Stimulated activated naive B cell treated with anti-CD40 and anti-IgM and Interleukin-4, amounts not matched to agents 10 μg/mL and 1 μg/mL and 100 μg/mL, for 72 hours (primary cell): Measurements from ENCODE around the gene FURIN.
A peak's percentile ranks its signal among the peaks of the same experiment; 100 is the strongest.
"Not testable (repeated sequence)": the region's sequence is repeated elsewhere in the genome, so short reads cannot be mapped to it uniquely, and the experiment has no call there.

ENCODE experiments used
- ATAC-seq, 2 donors: fragments of 150-1000 bp; cut with Tn5 transposase; replicated peaks; 2 replicates each; pipeline ENCODE4 v1.10.0; 2021; ENCODE audit warnings: moderate library complexity in 1 of 2
- DNase-seq: peaks from one replicate; pipeline ENCODE4 v3.0.0; 2021
- H3K27ac Mint-ChIP-seq: one replicate; pipeline ENCODE4 v1.8.0; 2022; ENCODE audit warnings: mild to moderate bottlenecking, mixed read lengths
- H3K27me3 Mint-ChIP-seq, 2 donors: one replicate each; pipeline ENCODE4 v1.8.0; 2022; ENCODE audit warnings: mixed read lengths in 2 of 2
- H3K36me3 Mint-ChIP-seq, 2 donors: one replicate each; pipeline ENCODE4 v1.8.0; 2022; ENCODE audit warnings: mixed read lengths in 2 of 2, mild to moderate bottlenecking in 1 of 2
- H3K4me1 Mint-ChIP-seq, 2 donors: one replicate each; pipeline ENCODE4 v1.8.0; 2022; ENCODE audit warnings: mixed read lengths in 2 of 2, mild to moderate bottlenecking in 1 of 2
- H3K4me3 Mint-ChIP-seq, 2 donors: one replicate each; pipeline ENCODE4 v1.8.0; 2022; ENCODE audit warnings: mild to moderate bottlenecking in 2 of 2, mixed read lengths in 2 of 2, moderate library complexity in 1 of 2
- H3K9me3 Mint-ChIP-seq, 2 donors: one replicate each; pipeline ENCODE4 v1.8.0; 2022; ENCODE audit warnings: mixed read lengths in 2 of 2, mild to moderate bottlenecking in 1 of 2

Gene FURIN

GRCh38 chr15:90911906-90912769 lies 43.8 kb downstream of the FURIN start:
- no peak for ATAC-seq
- H3K9me3 Mint-ChIP-seq = no peaks in the 10 kb centered on the region
- H3K27me3 Mint-ChIP-seq = no peaks in the 10 kb centered on the region
- peaks cover 11 to 12% of the 10 kb centered on the region in 2 donors for H3K4me1 Mint-ChIP-seq
- no peak overlapping the region for H3K4me3 Mint-ChIP-seq
- no peak overlapping the region for H3K27ac Mint-ChIP-seq
- DNase-seq = no peak
- H3K36me3 Mint-ChIP-seq = peaks cover 65 to 75% of the 10 kb centered on the region in 2 donors

GRCh38 chr15:90912770-90913075 lies 44.3 kb downstream of the FURIN start:
- no peaks in the 10 kb centered on the region for H3K9me3 Mint-ChIP-seq
- H3K4me3 Mint-ChIP-seq = no peak overlapping the region
- peaks cover 11 to 12% of the 10 kb centered on the region in 2 donors for H3K4me1 Mint-ChIP-seq
- no peak for ATAC-seq
- no peaks in the 10 kb centered on the region for H3K27me3 Mint-ChIP-seq
- peaks cover 63 to 76% of the 10 kb centered on the region in 2 donors for H3K36me3 Mint-ChIP-seq
- peak overlapping the region; percentile 31 for H3K27ac Mint-ChIP-seq
- DNase-seq = no peak

GRCh38 chr15:90913398-90913944 lies 45.1 kb downstream of the FURIN start:
- Mint-ChIP-seq H3K27me3 (no peaks in the 10 kb centered on the region), H3K4me1 (peaks cover 11 to 12% of the 10 kb centered on the region in 2 donors), H3K27ac (no peak overlapping the region), H3K4me3 (no peak overlapping the region), H3K36me3 (peaks cover 66 to 80% of the 10 kb centered on the region in 2 donors), H3K9me3 (no peaks in the 10 kb centered on the region)
- no peak for ATAC-seq
- DNase-seq = no peak

GRCh38 chr15:90914305-90915080 lies 46.1 kb downstream of the FURIN start:
- no peak for ATAC-seq
- H3K4me1 Mint-ChIP-seq = peaks cover 11 to 12% of the 10 kb centered on the region in 2 donors
- H3K27ac Mint-ChIP-seq = no peak overlapping the region
- peaks cover 66 to 81% of the 10 kb centered on the region in 2 donors for H3K36me3 Mint-ChIP-seq
- no peak overlapping the region for H3K4me3 Mint-ChIP-seq
- H3K27me3 Mint-ChIP-seq = no peaks in the 10 kb centered on the region
- H3K9me3 Mint-ChIP-seq = no peaks in the 10 kb centered on the region
- no peak for DNase-seq

GRCh38 chr15:90915216-90915807 lies 46.9 kb downstream of the FURIN start:
- H3K9me3 Mint-ChIP-seq = no peaks in the 10 kb centered on the region

GRCh38 chr15:90915808-90916440 lies 47.5 kb downstream of the FURIN start:
- Mint-ChIP-seq H3K36me3 (peaks cover 58 to 78% of the 10 kb centered on the region in 2 donors), H3K27ac (peak overlapping the region; percentile 75), H3K9me3 (no peaks in the 10 kb centered on the region), H3K4me3 (peak overlapping the region in 1 of 2 donors; percentile 17), H3K4me1 (peaks cover 11 to 12% of the 10 kb centered on the region in 2 donors), H3K27me3 (no peaks in the 10 kb centered on the region)
- DNase-seq (no peak), ATAC-seq (peak; percentile 48 to 63)

More at GRCh38 chr15:90915216-90915807, 46.9 kb downstream of the FURIN start:
- Mint-ChIP-seq H3K27ac (peak overlapping the region; percentile 75), H3K4me1 (peaks cover 11 to 12% of the 10 kb centered on the region in 2 donors), H3K27me3 (no peaks in the 10 kb centered on the region), H3K4me3 (no peak overlapping the region), H3K36me3 (peaks cover 65 to 81% of the 10 kb centered on the region in 2 donors)
- DNase-seq = no peak
- ATAC-seq = peak; percentile 16 to 20

- Mint-ChIP-seq H3K9me3 (no peaks in the 10 kb centered on the region), H3K36me3 (peaks cover 60 to 81% of the 10 kb centered on the region in 2 donors), H3K4me1 (peaks cover 11 to 12% of the 10 kb centered on the region in 2 donors), H3K27ac (peak overlapping the region; percentile 77), H3K4me3 (no peak overlapping the region), H3K27me3 (no peaks in the 10 kb centered on the region)
- no peak for ATAC-seq
- DNase-seq = no peak
Observed at GRCh38 chr15:90916461-90916860, 48.1 kb downstream of the FURIN start.

GRCh38 chr15:90917569-90917968 lies 49.2 kb downstream of the FURIN start:
- Mint-ChIP-seq H3K4me3 (no peak overlapping the region), H3K27ac (no peak overlapping the region), H3K9me3 (no peaks in the 10 kb centered on the region), H3K36me3 (peaks cover 56 to 86% of the 10 kb centered on the region in 2 donors), H3K27me3 (no peaks in the 10 kb centered on the region), H3K4me1 (peaks cover 11 to 12% of the 10 kb centered on the region in 2 donors)
- ATAC-seq (no peak), DNase-seq (no peak)

- Mint-ChIP-seq H3K9me3 (no peaks in the 10 kb centered on the region), H3K36me3 (peaks cover 50 to 79% of the 10 kb centered on the region in 2 donors), H3K4me1 (peaks cover 12 to 18% of the 10 kb centered on the region in 2 donors), H3K27me3 (no peaks in the 10 kb centered on the region), H3K27ac (no peak overlapping the region), H3K4me3 (no peak overlapping the region)
- ATAC-seq (no peak), DNase-seq (no peak)
Observed at GRCh38 chr15:90918034-90918788, 49.8 kb downstream of the FURIN start.

- DNase-seq (no peak), ATAC-seq (no peak)
- no peak overlapping the region for H3K27ac Mint-ChIP-seq
- H3K9me3 Mint-ChIP-seq = no peaks in the 10 kb centered on the region
- peaks cover 12 to 23% of the 10 kb centered on the region in 2 donors for H3K4me1 Mint-ChIP-seq
- H3K36me3 Mint-ChIP-seq = peaks cover 44 to 73% of the 10 kb centered on the region in 2 donors
- no peak overlapping the region for H3K4me3 Mint-ChIP-seq
- no peaks in the 10 kb centered on the region for H3K27me3 Mint-ChIP-seq
Observed at GRCh38 chr15:90918835-90919234, 50.4 kb downstream of the FURIN start.

- peaks cover 27 to 49% of the 10 kb centered on the region in 2 donors for H3K36me3 Mint-ChIP-seq
- H3K27ac Mint-ChIP-seq = no peak overlapping the region
- H3K27me3 Mint-ChIP-seq = no peaks in the 10 kb centered on the region
- ATAC-seq = no peak
- no peak for DNase-seq
- no peaks in the 10 kb centered on the region for H3K9me3 Mint-ChIP-seq
- H3K4me1 Mint-ChIP-seq = peaks cover 5 to 19% of the 10 kb centered on the region in 2 donors
- no peak overlapping the region for H3K4me3 Mint-ChIP-seq
Observed at GRCh38 chr15:90921887-90922286, 53.5 kb downstream of the FURIN start.

- H3K27me3 Mint-ChIP-seq, H3K4me3 Mint-ChIP-seq, H3K27ac Mint-ChIP-seq, DNase-seq, H3K9me3 Mint-ChIP-seq: not testable (repeated sequence)
- Mint-ChIP-seq H3K4me1 (peaks cover 5 to 19% of the 10 kb centered on the region in 2 donors), H3K36me3 (peaks cover 23 to 41% of the 10 kb centered on the region in 2 donors)
- peak in 1 of 2 donors; percentile 46 for ATAC-seq
Observed at GRCh38 chr15:90922712-90923322, 54.4 kb downstream of the FURIN start.

GRCh38 chr15:90924375-90924774 lies 56.0 kb downstream of the FURIN start:
- Mint-ChIP-seq H3K27me3 (no peaks in the 10 kb centered on the region), H3K36me3 (peaks cover 13 to 29% of the 10 kb centered on the region in 2 donors), H3K4me1 (peaks cover 5 to 26% of the 10 kb centered on the region in 2 donors), H3K27ac (peak overlapping the region; percentile 20), H3K9me3 (no peaks in the 10 kb centered on the region), H3K4me3 (no peak overlapping the region)
- DNase-seq = no peak
- ATAC-seq = peak; percentile 71 to 92
